Endothelial cell of umbilical vein (primary cell): ENCODE data around the gene TAOK2.

Source experiments
- CTCF ChIP-seq, 2 donors: IDR thresholded peaks; 1 replicate in 1 of 2; 2 replicates in 1 of 2; pipeline ENCODE4 v1.5.1; 2011; ENCODE audit warnings: low read length in 2 of 2, mild to moderate bottlenecking in 2 of 2, moderate library complexity in 2 of 2, control low read depth in 1 of 2, inconsistent platforms in 1 of 2, low read depth in 1 of 2; ENCODE audit not compliant: insufficient read depth in 1 of 2; ENCODE audit errors: extremely low read depth in 1 of 2
- EZH2 ChIP-seq: IDR thresholded peaks from 2 replicates; pipeline ENCODE4 v1.6.1; 2012; ENCODE audit warnings: borderline replicate concordance, low read depth, mild to moderate bottlenecking, moderate library complexity, low read length, inconsistent platforms; ENCODE audit not compliant: severe bottlenecking
- FOS ChIP-seq: IDR thresholded peaks from 2 replicates; pipeline ENCODE4 v1.6.1; 2011; ENCODE audit warnings: mild to moderate bottlenecking, low read length, moderate library complexity, borderline replicate concordance; ENCODE audit not compliant: insufficient read depth
- POLR2A ChIP-seq: IDR thresholded peaks from 2 replicates; pipeline ENCODE4 v1.6.1; 2012; ENCODE audit warnings: low read depth, mild to moderate bottlenecking, control low read depth, low read length
- POLR2AphosphoS5 ChIP-seq: IDR thresholded peaks from 2 replicates; pipeline ENCODE4 v1.6.1; 2012; ENCODE audit warnings: low read depth, mild to moderate bottlenecking, control low read depth, low read length, moderate library complexity; ENCODE audit not compliant: insufficient read depth

GRCh38 chr16:29999605-30000004 lies 25.9 kb downstream of the TAOK2 start:
- TF ChIP-seq FOS (no peak), CTCF (IDR thresholded peaks at IDR 0.05; ENCODE audit: extremely low read depth in 1 of 2, insufficient read depth in 1 of 2, low read depth in 1 of 2, low read length in 2 of 2) (no peak), POLR2A (no peak), POLR2AphosphoS5 (no peak), EZH2 (no peak)
